Activated effector memory CD4-positive, alpha-beta T cell treated with anti-CD3 and anti-CD28 coated beads, Interleukin-2, amount 50 U/mL, for 16 hours (primary cell): ENCODE measurements around the gene SAGE1.
"Not testable (repeated sequence)": the region's sequence is repeated elsewhere in the genome, so short reads cannot be mapped to it uniquely, and the experiment has no call there.

Experiments used
- DNase-seq: peaks from one replicate; pipeline ENCODE4 v3.0.0-alpha.2; 2020

Gene SAGE1

GRCh38 chrX:135893294-135893817 is at the start of gene SAGE1, which contains the start of gene CT45A10:
Gene SAGE1, plus strand, starts transcription at chrX:135893716. Its CDS starts 2,527 bp downstream, at chrX:135896243.
Gene CT45A10, minus strand, starts transcription at chrX:135893444. Its CDS starts 8,100 bp downstream, at chrX:135885344.
- DNase-seq, result no peak

- DNase-seq, result not testable (repeated sequence)
Measured at GRCh38 chrX:135854438-135854837, 39.1 kb upstream of the SAGE1 start, which contains the start of gene CT45A8. Gene CT45A8, minus strand, starts transcription at chrX:135854538. Its CDS starts 3,755 bp downstream, at chrX:135850783.

DNA sequence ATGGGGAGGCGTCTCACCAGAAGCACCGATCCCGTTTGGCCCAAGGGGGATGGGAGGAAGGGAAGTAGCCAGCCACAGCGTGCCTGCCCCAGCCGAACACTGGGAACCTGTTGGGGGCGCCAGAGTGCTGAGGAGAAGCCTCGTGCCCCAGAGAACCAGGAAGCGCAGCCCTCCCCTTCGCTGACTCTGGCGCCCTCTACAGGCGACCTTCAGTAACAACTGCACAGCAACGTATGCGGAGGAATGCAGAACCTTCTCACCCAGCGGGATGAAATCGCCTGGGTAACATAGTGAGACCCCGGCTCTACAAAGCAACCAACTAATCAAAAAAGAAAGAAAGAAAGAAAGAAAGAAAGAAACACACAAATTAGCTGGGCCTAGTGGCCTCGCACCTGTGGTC is 21.8 kb upstream of the SAGE1 start, which contains the start of gene CT45A9:
CT45A9 (minus strand) TSS at position 101 of the 400 bp plus-strand sequence. CDS start 3,751 bp downstream, outside the sequence.
- not testable (repeated sequence) for DNase-seq

DNA sequence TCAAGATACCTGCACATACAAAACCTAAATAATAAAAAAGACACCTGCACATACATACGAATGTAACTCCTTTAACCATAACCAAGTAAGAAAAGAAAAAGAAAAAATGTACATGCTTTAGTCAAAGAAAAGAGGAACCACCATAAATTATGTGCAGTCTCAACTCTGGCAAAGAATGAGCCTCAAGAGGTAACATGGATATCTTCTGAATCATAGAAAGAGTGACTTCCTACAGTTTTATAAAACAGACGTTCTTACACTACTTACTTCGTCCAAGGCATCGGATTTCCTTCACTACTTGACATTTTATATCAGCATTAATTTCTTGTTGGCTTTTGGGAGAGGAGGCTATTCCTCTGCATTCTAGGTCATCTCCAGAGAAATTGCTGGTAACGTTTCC is 10.8 kb upstream of the SAGE1 start:
- not testable (repeated sequence) for DNase-seq

GRCh38 chrX:135888230-135888629 is 5.3 kb upstream of the SAGE1 start:
- not testable (repeated sequence) for DNase-seq

- DNase-seq, result peak; percentile 63
Measured at GRCh38 chrX:135888976-135889375, 4.5 kb upstream of the SAGE1 start.

GRCh38 chrX:135890087-135890585 is 3.4 kb upstream of the SAGE1 start:
- DNase-seq, result no peak

- no peak for DNase-seq
Measured at GRCh38 chrX:135892781-135893180, 735 bp upstream of the SAGE1 start.

- DNase-seq, result no peak
Measured at GRCh38 chrX:135910251-135910650, 16.7 kb downstream of the SAGE1 start.

GRCh38 chrX:135914404-135914803 is 20.9 kb downstream of the SAGE1 start:
- DNase-seq, result no peak

- not testable (repeated sequence) for DNase-seq
Measured at GRCh38 chrX:135920516-135920915, 27.0 kb downstream of the SAGE1 start.

- no peak for DNase-seq
Measured at GRCh38 chrX:135923353-135923752, 29.8 kb downstream of the SAGE1 start.

GRCh38 chrX:135927897-135928296 is 34.4 kb downstream of the SAGE1 start:
- DNase-seq, result no peak

DNA sequence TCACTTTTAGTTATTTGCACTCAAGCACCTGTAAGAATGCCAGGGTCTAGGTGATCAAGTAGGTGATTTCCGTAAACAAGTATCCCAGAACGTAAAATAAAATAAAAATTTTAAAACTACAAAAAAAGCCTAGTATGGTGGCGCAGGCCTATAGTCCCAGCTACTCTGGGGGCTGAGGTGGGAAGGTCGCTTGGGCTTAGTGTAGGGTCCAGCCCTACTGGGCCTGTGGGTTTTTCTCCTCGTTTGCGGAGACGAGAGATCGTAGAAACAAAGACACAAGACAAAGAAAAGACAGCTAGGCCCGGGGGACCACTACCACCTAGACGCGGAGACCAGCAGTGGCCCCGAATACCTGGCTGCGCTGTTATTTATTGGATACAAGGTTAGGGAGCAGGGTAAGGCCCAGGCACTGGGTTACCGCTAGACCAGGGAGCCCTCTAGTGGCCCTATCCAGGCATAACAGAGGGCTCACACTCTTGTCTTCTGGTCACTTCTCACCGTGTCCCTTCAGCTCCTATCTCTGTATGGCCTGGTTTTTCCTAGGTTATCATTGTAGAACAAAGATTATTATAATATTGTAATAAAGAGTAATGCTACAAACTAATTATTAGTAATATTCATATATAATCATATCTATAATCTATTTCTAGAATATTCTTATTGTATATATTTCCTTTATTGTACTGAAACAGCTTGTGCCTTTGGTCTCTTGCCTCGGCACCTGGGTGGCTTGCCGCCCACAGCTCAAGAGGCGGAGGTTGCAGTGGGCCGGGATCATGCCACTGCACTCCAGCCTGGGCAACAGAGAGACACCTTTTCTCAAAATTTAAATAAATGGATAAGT is 38.4 kb downstream of the SAGE1 start:
- DNase-seq, result peak; percentile 70

GRCh38 chrX:135944486-135944885 is 51.0 kb downstream of the SAGE1 start:
- DNase-seq, result no peak

DNA sequence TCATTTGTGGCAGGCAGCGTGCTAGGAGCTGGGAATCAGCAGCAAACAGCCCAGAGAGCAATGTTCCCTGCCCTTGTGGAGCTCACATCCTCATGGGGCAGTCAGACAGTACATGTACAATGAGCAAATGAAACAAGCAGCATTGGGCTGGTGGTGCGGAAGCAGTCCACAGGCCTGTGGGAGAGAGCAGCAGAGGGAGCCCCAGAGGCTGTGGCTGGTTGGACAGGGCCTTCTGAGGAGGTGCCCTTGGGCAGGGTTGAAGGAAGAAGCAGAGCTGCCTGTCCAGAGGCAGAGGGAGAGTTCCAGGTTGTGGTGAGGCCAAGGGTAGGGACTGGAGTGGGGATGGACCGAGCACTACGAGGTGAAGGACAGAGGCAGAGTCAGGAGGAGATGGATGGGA is 57.8 kb downstream of the SAGE1 start:
- DNase-seq, result no peak
